Embryonic facial prominence (tissue), 1 donor: ENCODE measurements around the gene ARF1.
"Not testable (repeated sequence)": the region's sequence is repeated elsewhere in the genome, so short reads cannot be mapped to it uniquely, and the experiment has no call there.

Experiments
- DNase-seq: peaks from one replicate; pipeline ENCODE4 v3.0.0-alpha.2; 2016; ENCODE audit errors: extremely low spot score

ARF1 gene

GRCh38 chr1:228102791-228103620, 20.5 kb downstream of the ARF1 start, which contains the start of gene C1orf35:
TSS of gene C1orf35 (minus strand) at chr1:228103325. CDS start at chr1:228103227, 98 bp downstream.
- DNase-seq: peak; percentile 88

DNA sequence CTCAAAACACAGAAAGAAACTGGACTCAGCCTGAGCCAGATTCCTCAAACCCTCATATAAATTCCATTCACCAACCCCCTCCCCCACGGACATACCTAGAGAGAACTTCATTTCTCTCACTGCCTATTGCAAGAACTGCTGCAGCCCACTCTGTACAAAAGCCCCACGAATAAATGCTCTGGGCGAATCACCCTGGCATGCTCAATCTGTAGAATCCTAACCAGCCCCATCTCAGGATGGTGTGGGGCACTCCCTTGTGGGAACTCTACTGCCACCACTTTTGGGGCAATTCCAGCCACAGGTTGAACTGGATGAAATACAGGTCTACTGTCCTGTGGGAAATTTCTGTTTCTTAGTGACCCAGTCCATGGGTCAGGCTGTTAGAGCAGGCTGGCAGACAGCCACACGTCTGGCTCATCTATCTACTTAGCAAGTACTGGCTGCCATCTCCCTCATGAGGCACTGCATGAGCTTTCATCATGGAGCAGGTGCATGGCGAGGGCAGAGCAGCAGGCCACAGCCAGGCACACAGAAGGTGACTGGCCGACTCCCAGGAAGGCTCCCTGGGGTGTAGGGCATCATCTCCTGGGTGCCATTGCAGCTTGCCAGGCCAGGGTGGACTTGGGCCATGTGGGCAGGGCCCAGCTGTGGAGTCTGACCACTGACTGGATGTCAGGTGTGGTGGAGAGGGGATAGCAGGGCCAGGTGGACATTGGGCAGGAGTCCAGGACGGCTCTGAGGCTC, 22.2 kb downstream of the ARF1 start:
- no peak for DNase-seq

DNA sequence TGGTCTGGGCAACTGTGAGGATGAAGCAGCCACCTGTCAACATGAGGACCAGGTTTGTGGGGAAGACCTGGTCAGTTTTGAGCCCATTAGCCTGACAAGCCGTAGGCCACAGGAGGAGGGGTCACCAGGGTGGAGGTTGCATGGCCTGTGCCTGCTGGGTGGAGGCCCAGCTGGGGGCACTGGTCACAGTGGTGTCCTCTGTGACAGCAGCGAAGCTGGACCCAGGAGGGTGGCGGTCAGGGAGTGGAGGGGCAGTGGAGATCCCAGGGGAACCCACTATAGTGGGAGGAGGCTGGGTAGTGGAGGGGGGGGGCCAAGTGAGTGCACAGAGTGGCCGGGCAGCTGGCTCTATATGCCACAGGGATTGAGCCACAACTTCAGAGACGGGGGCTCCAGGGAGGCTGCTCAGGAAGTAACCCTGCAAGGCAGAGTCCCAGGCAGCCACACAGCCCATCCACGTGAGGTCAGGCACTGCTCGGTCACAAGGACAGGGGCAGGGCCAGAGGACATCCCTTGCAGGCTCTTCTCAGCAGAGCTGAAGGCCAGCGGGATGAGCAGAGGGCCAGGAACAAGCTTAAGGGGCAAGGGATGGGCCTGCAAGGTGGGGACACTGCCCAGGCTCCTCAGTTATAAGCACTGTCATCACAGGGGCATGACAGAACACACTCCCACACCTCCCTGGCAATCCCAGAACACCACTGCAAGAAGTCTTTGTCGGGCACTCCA, 22.9 kb downstream of the ARF1 start:
- DNase-seq: no peak

GRCh38 chr1:228105996-228106799, 23.7 kb downstream of the ARF1 start:
- no peak for DNase-seq

DNA sequence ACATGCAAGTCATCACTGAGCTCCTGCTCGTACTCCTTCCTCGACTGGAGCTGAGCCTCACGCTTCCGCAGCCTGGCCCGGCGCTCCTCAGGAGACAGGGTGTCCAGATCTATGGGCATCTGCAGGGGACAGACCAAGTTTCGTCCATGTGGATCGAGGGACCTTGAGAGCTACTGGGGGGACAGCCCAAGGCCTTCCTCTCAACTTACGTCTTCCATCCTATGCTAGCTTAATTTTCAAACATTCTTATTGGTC, 24.2 kb downstream of the ARF1 start:
- no peak for DNase-seq

DNA sequence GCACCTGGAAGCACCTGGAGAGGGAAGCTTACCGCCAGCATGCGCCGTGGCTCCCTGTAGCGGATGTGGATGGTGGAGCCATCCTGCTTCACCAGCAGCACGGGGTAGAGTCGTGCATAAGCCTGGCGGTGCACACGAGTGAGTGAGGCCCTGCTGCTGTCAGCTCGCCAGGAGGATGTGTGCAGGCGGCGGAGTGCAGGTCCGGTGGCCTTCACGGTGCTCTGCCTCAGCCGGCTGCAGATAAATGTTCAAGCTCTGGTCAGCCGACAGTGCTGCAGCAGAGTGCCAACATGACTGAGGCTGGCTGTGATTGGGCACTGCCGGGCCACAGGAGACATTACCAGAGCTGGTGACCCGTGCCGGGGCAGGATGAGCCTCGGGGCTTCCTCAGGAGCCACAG, 25.1 kb downstream of the ARF1 start:
- DNase-seq: no peak

DNA sequence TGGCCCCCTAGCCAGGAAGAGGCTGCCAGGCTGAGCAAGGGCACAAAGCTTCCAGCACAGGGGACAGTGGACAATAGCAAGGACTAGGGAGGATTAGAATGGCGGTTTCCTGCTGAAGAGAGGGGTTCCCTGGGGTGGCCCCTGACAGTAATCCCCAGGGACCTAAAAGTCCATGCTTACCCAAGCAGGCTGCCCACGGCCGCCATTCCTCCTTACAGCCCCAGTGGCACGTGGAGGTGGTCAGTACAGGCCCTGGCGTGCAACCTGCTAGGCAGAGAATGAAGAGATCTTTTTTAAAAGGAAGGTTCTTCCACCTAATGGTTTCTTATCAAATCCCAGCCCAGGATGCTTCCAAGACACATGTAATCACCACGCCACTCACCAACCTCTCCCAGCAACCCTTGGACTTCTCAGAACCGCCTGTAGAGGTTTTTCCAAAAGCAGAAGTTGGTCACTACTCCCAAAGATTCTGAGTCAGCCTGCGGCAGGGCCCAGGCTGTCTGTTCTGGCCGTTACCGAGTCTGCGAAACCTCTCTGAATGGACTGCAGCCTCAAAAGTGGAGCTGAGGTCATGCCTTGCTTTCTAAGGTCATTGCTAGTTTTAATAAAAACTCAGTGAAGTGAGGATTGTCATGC, 25.7 kb downstream of the ARF1 start:
- DNase-seq: no peak

GRCh38 chr1:228108742-228109072, 26.2 kb downstream of the ARF1 start:
- no peak for DNase-seq

GRCh38 chr1:228109073-228109961, 26.8 kb downstream of the ARF1 start, which contains the start of gene MRPL55:
TSS of gene MRPL55 (minus strand) at chr1:228109299. CDS start at chr1:228108260, 1,039 bp downstream.
- DNase-seq: peak; percentile 94

- no peak for DNase-seq
These were observed 27.5 kb downstream of the ARF1 start for GRCh38 chr1:228109962-228110488.

DNA sequence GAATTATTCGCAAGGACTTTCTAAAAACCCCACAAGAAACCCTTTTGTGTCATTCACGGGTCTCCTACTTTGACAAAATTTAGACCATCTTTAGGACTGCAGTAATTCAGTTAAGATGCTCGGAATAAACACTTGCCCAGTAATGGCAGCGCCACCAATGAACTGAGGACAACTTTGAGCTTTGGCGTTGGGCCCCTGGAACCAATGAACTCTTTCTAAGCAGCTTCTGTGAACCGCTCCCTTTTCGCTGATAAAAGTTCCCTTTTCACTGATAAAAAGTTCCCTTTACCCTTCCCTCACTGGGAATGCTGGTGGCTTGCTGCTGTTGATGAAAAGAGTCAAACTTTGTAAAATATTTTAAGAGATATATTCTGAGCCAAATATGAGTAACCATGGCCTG, 28.0 kb downstream of the ARF1 start:
- DNase-seq: no peak

GRCh38 chr1:228111315-228111714, 28.8 kb downstream of the ARF1 start:
- DNase-seq: not testable (repeated sequence)

GRCh38 chr1:228112167-228112566, 29.7 kb downstream of the ARF1 start:
- no peak for DNase-seq

DNA sequence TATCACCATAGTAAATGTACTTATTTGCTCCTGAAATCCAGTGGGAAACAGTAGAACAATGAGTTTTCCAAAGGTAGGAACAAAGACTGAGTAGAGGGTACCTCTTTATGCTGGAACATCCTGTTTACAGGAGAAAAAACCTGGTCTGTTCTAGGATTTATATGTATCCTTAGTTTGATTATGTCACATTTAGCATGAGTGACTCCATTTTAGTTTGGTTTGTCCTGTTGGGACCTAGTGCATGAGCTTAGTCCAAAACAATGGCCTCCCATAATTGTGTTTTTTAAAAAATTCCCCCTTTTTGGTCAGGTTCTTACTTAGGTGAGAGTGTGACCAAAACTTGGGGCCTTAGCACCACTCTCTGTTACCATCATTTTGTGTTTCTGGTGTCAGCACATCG, 30.1 kb downstream of the ARF1 start:
- DNase-seq: no peak

DNA sequence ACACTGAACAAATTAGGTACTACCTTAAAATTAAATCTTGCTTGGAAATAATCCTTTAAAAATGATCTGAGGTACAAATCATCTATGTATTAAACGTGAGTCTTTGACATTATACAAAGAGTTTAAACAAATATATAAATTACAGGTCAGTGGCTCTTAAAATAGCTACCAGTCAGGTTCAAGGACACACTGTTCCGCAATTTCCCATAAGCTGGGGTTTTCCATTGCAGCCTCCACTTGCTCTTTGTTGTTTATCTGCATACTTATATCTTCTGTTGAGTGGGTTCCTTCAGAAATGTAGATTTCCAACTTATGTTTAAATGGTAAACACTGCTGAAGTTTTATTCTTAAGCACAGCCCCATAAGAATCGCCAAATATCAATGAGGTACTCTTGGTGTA, 32.3 kb downstream of the ARF1 start:
- DNase-seq: no peak

DNA sequence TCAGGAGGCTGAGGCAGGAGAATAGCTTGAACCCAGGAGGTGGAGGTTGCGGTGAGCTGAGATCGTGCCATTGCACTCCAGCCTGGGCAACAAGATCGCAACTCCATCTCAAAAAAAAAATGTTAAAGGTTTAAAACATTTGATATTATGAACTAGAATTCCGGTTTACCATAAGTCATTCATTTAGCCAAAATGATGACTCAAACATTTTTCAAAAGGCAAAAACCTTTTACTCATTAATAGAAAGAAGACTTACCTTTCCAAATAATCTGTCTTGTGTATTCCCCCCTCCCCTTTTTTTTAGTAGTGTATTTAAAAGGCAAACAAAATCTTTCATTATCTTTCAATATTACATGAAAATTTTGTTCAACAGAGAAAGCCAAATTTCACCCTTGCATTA, 34.8 kb downstream of the ARF1 start:
- no peak for DNase-seq

- DNase-seq: no peak
These were observed 35.5 kb downstream of the ARF1 start for GRCh38 chr1:228118040-228118439.

GRCh38 chr1:228120351-228120750, 37.8 kb downstream of the ARF1 start:
- no peak for DNase-seq

DNA sequence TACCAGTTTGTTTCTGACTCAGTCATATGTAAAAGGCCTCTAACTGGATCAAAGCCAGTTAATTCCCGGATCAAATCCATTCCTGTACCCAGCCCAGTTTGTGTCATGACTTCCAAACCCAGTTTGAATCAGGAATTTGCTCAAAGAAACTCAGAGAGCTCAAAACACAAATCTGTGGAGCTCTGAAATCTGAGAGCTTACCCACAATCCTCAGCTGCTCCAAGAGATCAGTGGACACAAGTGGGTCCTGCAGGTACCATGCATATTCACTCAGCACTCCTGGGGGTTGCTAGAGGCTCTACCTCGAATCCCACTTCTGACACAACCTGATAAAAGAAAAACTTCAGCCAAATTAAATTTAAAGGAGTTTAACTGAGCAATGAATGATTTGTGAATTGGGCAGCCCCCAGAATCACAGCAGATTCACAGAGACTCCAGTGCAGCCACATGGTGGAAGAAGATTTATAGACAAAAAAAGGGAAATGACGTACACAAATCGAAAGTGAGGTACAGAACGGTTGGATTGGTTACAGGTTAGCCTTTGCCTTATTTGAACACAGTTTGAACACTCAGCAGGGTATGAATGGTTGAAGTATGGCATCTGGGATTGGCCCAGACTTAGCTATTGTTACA, 38.5 kb downstream of the ARF1 start:
- DNase-seq: no peak
